ENCODE results near the gene RAB5IF. TPM values are rescaled to one million over a fixed set of nuclear protein-coding genes. Genes with fewer than 3 reads are reported as not detected.

Gene RAB5IF
- total RNA-seq, 1 donor from 2014 or later: 54.9 TPM

DNA sequence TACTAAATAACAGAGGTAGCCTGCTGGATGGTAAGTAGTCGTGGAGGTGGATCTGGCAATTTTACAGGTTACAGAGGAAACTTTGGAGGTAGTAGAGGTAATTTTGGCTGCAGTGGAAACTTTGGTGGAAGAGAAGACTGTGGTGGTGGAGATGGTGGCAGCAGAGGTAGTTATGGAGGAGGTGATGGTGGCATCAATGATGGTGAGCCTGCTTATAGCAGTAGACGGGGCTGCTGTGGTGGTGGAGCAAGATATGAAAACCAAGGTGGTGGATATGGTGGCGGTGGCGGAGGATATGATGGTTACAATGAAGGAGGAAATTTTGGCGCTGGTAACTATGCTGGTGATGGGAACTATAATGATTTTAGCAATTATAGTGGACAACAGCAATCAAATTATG, 15.3 kb downstream of the RAB5IF start:
- DNase-seq (no peak), ATAC-seq (ENCODE audit: low read depth) (no peak)
- CTCF ChIA-PET: no interaction called here
- intact Hi-C loops (cut with micrococcal nuclease): no loop called here
- Mint-ChIP-seq H3K36me3 (ENCODE audit: low read depth) (peaks cover 4% of the 10 kb centered on the region), H3K27ac (no peak overlapping the region), H3K27me3 (no peaks in the 10 kb centered on the region), H3K9me3 (no peaks in the 10 kb centered on the region), H3K4me1 (no peaks in the 10 kb centered on the region), H3K4me3 (no peak overlapping the region)
- POLR2A ChIA-PET: no interaction called here
- TF ChIP-seq, protein P1, sequence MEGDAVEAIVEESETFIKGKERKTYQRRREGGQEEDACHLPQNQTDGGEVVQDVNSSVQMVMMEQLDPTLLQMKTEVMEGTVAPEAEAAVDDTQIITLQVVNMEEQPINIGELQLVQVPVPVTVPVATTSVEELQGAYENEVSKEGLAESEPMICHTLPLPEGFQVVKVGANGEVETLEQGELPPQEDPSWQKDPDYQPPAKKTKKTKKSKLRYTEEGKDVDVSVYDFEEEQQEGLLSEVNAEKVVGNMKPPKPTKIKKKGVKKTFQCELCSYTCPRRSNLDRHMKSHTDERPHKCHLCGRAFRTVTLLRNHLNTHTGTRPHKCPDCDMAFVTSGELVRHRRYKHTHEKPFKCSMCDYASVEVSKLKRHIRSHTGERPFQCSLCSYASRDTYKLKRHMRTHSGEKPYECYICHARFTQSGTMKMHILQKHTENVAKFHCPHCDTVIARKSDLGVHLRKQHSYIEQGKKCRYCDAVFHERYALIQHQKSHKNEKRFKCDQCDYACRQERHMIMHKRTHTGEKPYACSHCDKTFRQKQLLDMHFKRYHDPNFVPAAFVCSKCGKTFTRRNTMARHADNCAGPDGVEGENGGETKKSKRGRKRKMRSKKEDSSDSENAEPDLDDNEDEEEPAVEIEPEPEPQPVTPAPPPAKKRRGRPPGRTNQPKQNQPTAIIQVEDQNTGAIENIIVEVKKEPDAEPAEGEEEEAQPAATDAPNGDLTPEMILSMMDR (IDR thresholded peaks at IDR 0.05): no peak

- CTCF ChIA-PET: interaction anchor here (1.2 kb wide), 1 partner anchor 9 kb away, joined by 3 read pairs; no protein-coding TSS in a partner anchor
- intact Hi-C loops (cut with micrococcal nuclease): no loop called here
Measured at GRCh38 chr20:36623444-36623843, 17.9 kb downstream of the RAB5IF start.

DNA sequence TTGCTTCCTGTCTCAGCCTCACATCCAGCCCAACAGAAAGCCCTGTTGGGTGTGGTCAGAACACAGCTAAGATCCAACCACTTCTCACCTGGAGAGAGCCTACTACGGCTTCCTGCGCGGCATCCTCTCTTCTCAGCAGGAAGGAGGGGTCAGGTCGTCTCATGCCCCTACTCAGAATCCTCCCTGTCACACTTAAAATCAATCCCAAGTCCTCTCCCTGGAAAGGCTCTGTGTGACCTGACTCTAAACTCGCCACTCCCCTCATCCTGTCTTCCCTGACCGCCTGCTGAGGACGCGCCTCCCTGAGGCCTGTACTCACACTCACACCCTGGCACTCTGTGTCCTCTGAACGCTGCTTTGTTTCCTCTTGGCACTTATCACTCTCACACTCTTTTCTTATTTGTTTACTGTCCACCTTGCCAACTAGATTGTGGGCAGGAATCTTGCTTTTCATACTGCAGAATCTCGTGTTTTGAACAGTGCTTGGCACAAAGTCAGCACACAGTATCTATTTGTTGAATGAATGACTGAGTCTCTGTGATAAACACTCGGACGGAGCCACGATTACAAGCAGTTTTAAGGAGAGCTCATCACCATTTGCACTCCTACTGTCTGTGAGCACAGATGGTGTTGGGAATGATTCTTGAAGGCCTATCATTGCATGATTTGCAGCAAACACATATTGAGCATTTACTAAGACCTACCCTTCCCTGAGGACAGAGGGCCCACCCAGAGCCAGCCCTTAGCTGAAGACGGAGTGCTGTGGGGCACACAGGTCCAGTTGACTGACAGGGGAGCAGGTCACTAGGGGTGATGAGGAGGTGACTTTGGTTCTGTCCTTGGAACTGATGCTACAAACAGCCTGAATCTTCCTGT, 18.7 kb downstream of the RAB5IF start:
- POLR2A ChIA-PET: no interaction called here
- no peaks in the 10 kb centered on the region for H3K4me1 Mint-ChIP-seq

More at GRCh38 chr20:36623444-36623843, 17.9 kb downstream of the RAB5IF start:
- Mint-ChIP-seq H3K27ac (no peak overlapping the region), H3K27me3 (no peaks in the 10 kb centered on the region), H3K4me1 (no peaks in the 10 kb centered on the region), H3K36me3 (ENCODE audit: low read depth) (peaks cover 3% of the 10 kb centered on the region), H3K9me3 (no peaks in the 10 kb centered on the region), H3K4me3 (no peak overlapping the region)
- ATAC-seq (ENCODE audit: low read depth) (no peak), DNase-seq (no peak)
- TF ChIP-seq, protein P1 (IDR thresholded peaks at IDR 0.05): no peak
- POLR2A ChIA-PET: no interaction called here

GRCh38 chr20:36624944-36625324, 19.4 kb downstream of the RAB5IF start:
- Mint-ChIP-seq H3K4me3 (no peak overlapping the region), H3K36me3 (ENCODE audit: low read depth) (peaks cover 3% of the 10 kb centered on the region), H3K27me3 (no peaks in the 10 kb centered on the region), H3K9me3 (no peaks in the 10 kb centered on the region), H3K27ac (no peak overlapping the region), H3K4me1 (peaks cover 6% of the 10 kb centered on the region)
- intact Hi-C loops (cut with micrococcal nuclease): no loop called here
- no peak for DNase-seq
- TF ChIP-seq, protein P1 (IDR thresholded peaks at IDR 0.05): no peak
- ChIA-PET POLR2A (no interaction called here), CTCF (no interaction called here)
- no peak for ATAC-seq (ENCODE audit: low read depth)

More for the DNA sequence above, 18.7 kb downstream of the RAB5IF start:
- TF ChIP-seq, protein P1 (IDR thresholded peaks at IDR 0.05): no peak
- CTCF ChIA-PET: interaction anchor here (1.2 kb wide), 1 partner anchor 10 kb away, joined by 3 read pairs; no protein-coding TSS in a partner anchor
- H3K27me3 Mint-ChIP-seq: no peaks in the 10 kb centered on the region
- no peaks in the 10 kb centered on the region for H3K9me3 Mint-ChIP-seq
- ATAC-seq (ENCODE audit: low read depth) (no peak), DNase-seq (no peak)
- H3K36me3 Mint-ChIP-seq (ENCODE audit: low read depth): peaks cover 3% of the 10 kb centered on the region
- H3K27ac Mint-ChIP-seq: no peak overlapping the region
- intact Hi-C loops (cut with micrococcal nuclease): no loop called here
- H3K4me3 Mint-ChIP-seq: no peak overlapping the region

GRCh38 chr20:36628076-36628475, 22.5 kb downstream of the RAB5IF start:
- Mint-ChIP-seq H3K27me3 (no peaks in the 10 kb centered on the region), H3K4me1 (peaks cover 9% of the 10 kb centered on the region), H3K9me3 (no peaks in the 10 kb centered on the region), H3K27ac (no peak overlapping the region), H3K4me3 (no peak overlapping the region), H3K36me3 (ENCODE audit: low read depth) (no peaks in the 10 kb centered on the region)
- CTCF ChIA-PET: no interaction called here
- TF ChIP-seq, protein P1 (IDR thresholded peaks at IDR 0.05): no peak
- DNase-seq (no peak), ATAC-seq (ENCODE audit: low read depth) (no peak)
- POLR2A ChIA-PET: interaction anchor here (0.6 kb wide), 1 partner anchor 218 kb away, joined by 3 read pairs; no protein-coding TSS in a partner anchor
- intact Hi-C loops (cut with micrococcal nuclease): no loop called here

All from activated B cell treated with CpG ODN at 0.5 μM for 24 hours (primary cell).